ENCODE results near the gene FILIP1. TPM values are rescaled to one million over a fixed set of nuclear protein-coding genes. Genes with fewer than 3 reads are reported as not detected.
"Not testable (repeated sequence)": the region's sequence is repeated elsewhere in the genome, so short reads cannot be mapped to it uniquely, and the experiment has no call there.

FILIP1 gene
- polyA plus RNA-seq, 4 donors, result 2.2 to 3.0 (median 2.8) TPM

GRCh38 chr6:75424618-75425548 lies 68.7 kb downstream of the FILIP1 start:
- no peak for DNase-seq (ENCODE audit: low read depth in 4 of 4, low spot score in 3 of 4)

GRCh38 chr6:75423386-75423785 lies 70.2 kb downstream of the FILIP1 start:
- DNase-seq (ENCODE audit: low read depth in 4 of 4, low spot score in 3 of 4), result no peak

- DNase-seq (ENCODE audit: low read depth in 4 of 4, low spot score in 3 of 4), result no peak
Measured at GRCh38 chr6:75422024-75422639, 71.5 kb downstream of the FILIP1 start.

- no peak for DNase-seq (ENCODE audit: low read depth in 4 of 4, low spot score in 3 of 4)
Measured at GRCh38 chr6:75421316-75422023, 72.1 kb downstream of the FILIP1 start.

GRCh38 chr6:75419980-75420379 lies 73.6 kb downstream of the FILIP1 start:
- DNase-seq (ENCODE audit: low read depth in 4 of 4, low spot score in 3 of 4), result no peak

GRCh38 chr6:75419416-75419815 lies 74.2 kb downstream of the FILIP1 start:
- DNase-seq (ENCODE audit: low read depth in 4 of 4, low spot score in 3 of 4), result no peak

- no peak for DNase-seq (ENCODE audit: low read depth in 4 of 4, low spot score in 3 of 4)
Measured at GRCh38 chr6:75418233-75418632, 75.4 kb downstream of the FILIP1 start.

GRCh38 chr6:75416443-75416842 lies 77.2 kb downstream of the FILIP1 start:
- no peak for DNase-seq (ENCODE audit: low read depth in 4 of 4, low spot score in 3 of 4)

- no peak for DNase-seq (ENCODE audit: low read depth in 4 of 4, low spot score in 3 of 4)
Measured at GRCh38 chr6:75415804-75416203, 77.8 kb downstream of the FILIP1 start.

- no peak for DNase-seq (ENCODE audit: low read depth in 4 of 4, low spot score in 3 of 4)
Measured at GRCh38 chr6:75414445-75415021, 79.1 kb downstream of the FILIP1 start.

GRCh38 chr6:75412969-75413662 lies 80.5 kb downstream of the FILIP1 start:
- no peak for DNase-seq (ENCODE audit: low read depth in 4 of 4, low spot score in 3 of 4)

GRCh38 chr6:75410564-75410963 lies 83.0 kb downstream of the FILIP1 start:
- DNase-seq (ENCODE audit: low read depth in 4 of 4, low spot score in 3 of 4), result not testable (repeated sequence)

GRCh38 chr6:75409928-75410327 lies 83.7 kb downstream of the FILIP1 start:
- DNase-seq (ENCODE audit: low read depth in 4 of 4, low spot score in 3 of 4), result no peak

- DNase-seq (ENCODE audit: low read depth in 4 of 4, low spot score in 3 of 4), result no peak
Measured at GRCh38 chr6:75409286-75409685, 84.3 kb downstream of the FILIP1 start.

GRCh38 chr6:75403563-75404080 lies 90.0 kb downstream of the FILIP1 start:
- DNase-seq (ENCODE audit: low read depth in 4 of 4, low spot score in 3 of 4), result no peak

- DNase-seq (ENCODE audit: low read depth in 4 of 4, low spot score in 3 of 4), result no peak
Measured at GRCh38 chr6:75402296-75402695, 91.3 kb downstream of the FILIP1 start.

GRCh38 chr6:75397656-75398465 lies 95.7 kb downstream of the FILIP1 start:
- DNase-seq (ENCODE audit: low read depth in 4 of 4, low spot score in 3 of 4), result no peak

- no peak for DNase-seq (ENCODE audit: low read depth in 4 of 4, low spot score in 3 of 4)
Measured at GRCh38 chr6:75397171-75397570, 96.4 kb downstream of the FILIP1 start.
